OCI-LY1 (cell line): Measurements from ENCODE around the gene SFT2D1.

Experiments used
- EZH2 ChIP-seq: fragments of 200-600 bp; sonication (generic), shearing (Covaris generic); IDR thresholded peaks from 2 replicates; pipeline ENCODE4 v1.8.0; 2017; ENCODE audit warnings: borderline replicate concordance, mixed run types, mild to moderate bottlenecking, antibody characterized with exemption, low read length, moderate library complexity, mixed read lengths
- TF ChIP-seq, protein P1 (sequence below): fragments of 200-600 bp; sonication (generic), shearing (Covaris generic); IDR thresholded peaks from 2 replicates; pipeline ENCODE4 v1.5.1; 2017; ENCODE audit warnings: mild to moderate bottlenecking, antibody characterized with exemption, low read length, moderate library complexity, mixed read lengths

DNA sequence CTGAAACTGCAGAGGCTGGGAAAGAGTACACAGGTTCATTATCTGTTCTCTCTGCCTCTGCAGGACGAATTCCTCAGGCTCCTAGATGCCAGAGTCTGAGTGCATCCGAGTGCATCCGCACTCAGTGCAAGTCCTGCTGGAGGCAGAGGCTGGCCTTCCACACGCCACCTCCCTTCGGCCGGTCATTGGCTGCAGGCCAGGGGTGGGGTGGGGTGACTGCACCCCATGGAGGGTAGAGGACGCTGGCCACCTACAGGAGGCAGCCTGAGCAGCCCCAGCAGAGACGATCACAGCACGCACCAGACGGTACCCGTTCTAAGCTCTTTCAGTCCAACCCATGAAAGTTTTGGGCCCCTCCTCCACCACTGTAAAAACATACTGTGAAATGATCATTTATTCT, 11.7 kb downstream of the SFT2D1 start:
- TF ChIP-seq, protein P1, sequence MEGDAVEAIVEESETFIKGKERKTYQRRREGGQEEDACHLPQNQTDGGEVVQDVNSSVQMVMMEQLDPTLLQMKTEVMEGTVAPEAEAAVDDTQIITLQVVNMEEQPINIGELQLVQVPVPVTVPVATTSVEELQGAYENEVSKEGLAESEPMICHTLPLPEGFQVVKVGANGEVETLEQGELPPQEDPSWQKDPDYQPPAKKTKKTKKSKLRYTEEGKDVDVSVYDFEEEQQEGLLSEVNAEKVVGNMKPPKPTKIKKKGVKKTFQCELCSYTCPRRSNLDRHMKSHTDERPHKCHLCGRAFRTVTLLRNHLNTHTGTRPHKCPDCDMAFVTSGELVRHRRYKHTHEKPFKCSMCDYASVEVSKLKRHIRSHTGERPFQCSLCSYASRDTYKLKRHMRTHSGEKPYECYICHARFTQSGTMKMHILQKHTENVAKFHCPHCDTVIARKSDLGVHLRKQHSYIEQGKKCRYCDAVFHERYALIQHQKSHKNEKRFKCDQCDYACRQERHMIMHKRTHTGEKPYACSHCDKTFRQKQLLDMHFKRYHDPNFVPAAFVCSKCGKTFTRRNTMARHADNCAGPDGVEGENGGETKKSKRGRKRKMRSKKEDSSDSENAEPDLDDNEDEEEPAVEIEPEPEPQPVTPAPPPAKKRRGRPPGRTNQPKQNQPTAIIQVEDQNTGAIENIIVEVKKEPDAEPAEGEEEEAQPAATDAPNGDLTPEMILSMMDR: no peak
- no peak for TF ChIP-seq EZH2
